ENCODE results near the gene LIMCH1. TPM values are rescaled to one million over a fixed set of nuclear protein-coding genes. Genes with fewer than 3 reads are reported as not detected.

Gene LIMCH1
- total RNA-seq, 1 experiment from 2014 or later: 10.4 TPM

GRCh38 chr4:41658163-41658562 lies 120.2 kb downstream of the LIMCH1 start:
- Histone ChIP-seq H3K4me3 (replicated peaks in 1 of 2; ENCODE audit: low read depth in 1 of 2, low read length in 2 of 2) (no peak overlapping the region), H3K79me2 (ENCODE audit: insufficient read depth, low read length) (no peaks in the 10 kb centered on the region), H3K9ac (ENCODE audit: low read length) (no peak overlapping the region), H3K9me3 (ENCODE audit: control insufficient read depth in 1 of 2, insufficient read depth in 1 of 2, low read depth in 1 of 2, low read length in 2 of 2) (no peaks in the 10 kb centered on the region), H3K4me1 (ENCODE audit: control insufficient read depth in 1 of 2, insufficient read depth in 2 of 2, low read length in 2 of 2) (peaks cover 0 to 6% of the 10 kb centered on the region in 2 experiments; a peak in 1 of 4 replicates), H2AFZ (ENCODE audit: low read depth, low read length, poor library complexity, severe bottlenecking) (no peak overlapping the region), H3K27ac (ENCODE audit: low read depth, low read length) (no peak overlapping the region), H3K36me3 (ENCODE audit: control insufficient read depth in 1 of 2, insufficient read depth in 2 of 2, low read length in 2 of 2) (no peaks in the 10 kb centered on the region), H3K9me2 (ENCODE audit: insufficient read depth) (no peaks in the 10 kb centered on the region), H4K20me1 (ENCODE audit: insufficient read depth) (no peaks in the 10 kb centered on the region), H3K27me3 (ENCODE audit: insufficient read depth, low read length) (no peaks in the 10 kb centered on the region), H3K4me2 (ENCODE audit: low read length) (no peak overlapping the region)
- intact Hi-C loops (cut with micrococcal nuclease): no loop called here
- ATAC-seq (no peak), DNase-seq (ENCODE audit: low read depth, low spot score) (no peak)
- no peak for TF ChIP-seq ZFX (IDR thresholded peaks at IDR 0.05)
- TF ChIP-seq YY1 (IDR thresholded peaks at IDR 0.05; ENCODE audit: extremely low read depth, insufficient replicate concordance, low read depth, low read length): no peak
- TF ChIP-seq MAX (IDR thresholded peaks at IDR 0.05): no peak
- no peak for TF ChIP-seq EGR1 (IDR thresholded peaks at IDR 0.05; ENCODE audit: low read depth)
- no peak for TF ChIP-seq JUND (IDR thresholded peaks at IDR 0.05)
- TF ChIP-seq TCF7L2 (IDR thresholded peaks at IDR 0.05; ENCODE audit: borderline replicate concordance, extremely low read depth, insufficient read depth, insufficient read length): no peak
- no peak for TF ChIP-seq POLR2A (IDR thresholded peaks at IDR 0.05; ENCODE audit: borderline replicate concordance, extremely low read depth, insufficient read depth, insufficient read length)
- TF ChIP-seq ZNF274 (IDR thresholded peaks at IDR 0.05; ENCODE audit: low read depth, low read length): no peak
- TF ChIP-seq EZH2phosphoT487 (IDR thresholded peaks at IDR 0.05; ENCODE audit: borderline replicate concordance): no peak
- no peak for TF ChIP-seq POLR2AphosphoS5 (IDR thresholded peaks at IDR 0.05; ENCODE audit: low read depth, low read length)
- no peak for TF ChIP-seq REST (IDR thresholded peaks at IDR 0.05; ENCODE audit: low read depth)
- no peak for TF ChIP-seq SRF (IDR thresholded peaks at IDR 0.05; ENCODE audit: low read depth)
- CTCF ChIA-PET: no interaction called here
- POLR2A ChIA-PET: no interaction called here
- no TSS peak for BruUV-seq (replicated peaks)
- RAD21 ChIA-PET (ENCODE audit: low non-redundant PET in 1 of 2, low total read pairs in 2 of 2, uncharacterized antibody in 2 of 2, unreplicated experiment in 2 of 2): no interaction called here
